Fibroblast of mammary gland (primary cell): ENCODE data around the gene MED16.

Experiments used
- DNase-seq: peaks from one replicate; pipeline ENCODE4 v3.0.0-alpha.2; 2010; ENCODE audit warnings: low read depth
- H3K4me3 ChIP-seq: 2 replicates; pipeline ENCODE4 v1.5.1; 2011; ENCODE audit warnings: low read depth, mild to moderate bottlenecking, low read length, moderate library complexity; ENCODE audit not compliant: control insufficient read depth
- TF ChIP-seq, protein P1 (sequence below): conservative IDR thresholded peaks from 2 replicates; pipeline ENCODE4 v1.5.1; 2011; ENCODE audit warnings: low read depth, low read length, inconsistent platforms; ENCODE audit not compliant: control insufficient read depth, insufficient read depth

Gene MED16

DNA sequence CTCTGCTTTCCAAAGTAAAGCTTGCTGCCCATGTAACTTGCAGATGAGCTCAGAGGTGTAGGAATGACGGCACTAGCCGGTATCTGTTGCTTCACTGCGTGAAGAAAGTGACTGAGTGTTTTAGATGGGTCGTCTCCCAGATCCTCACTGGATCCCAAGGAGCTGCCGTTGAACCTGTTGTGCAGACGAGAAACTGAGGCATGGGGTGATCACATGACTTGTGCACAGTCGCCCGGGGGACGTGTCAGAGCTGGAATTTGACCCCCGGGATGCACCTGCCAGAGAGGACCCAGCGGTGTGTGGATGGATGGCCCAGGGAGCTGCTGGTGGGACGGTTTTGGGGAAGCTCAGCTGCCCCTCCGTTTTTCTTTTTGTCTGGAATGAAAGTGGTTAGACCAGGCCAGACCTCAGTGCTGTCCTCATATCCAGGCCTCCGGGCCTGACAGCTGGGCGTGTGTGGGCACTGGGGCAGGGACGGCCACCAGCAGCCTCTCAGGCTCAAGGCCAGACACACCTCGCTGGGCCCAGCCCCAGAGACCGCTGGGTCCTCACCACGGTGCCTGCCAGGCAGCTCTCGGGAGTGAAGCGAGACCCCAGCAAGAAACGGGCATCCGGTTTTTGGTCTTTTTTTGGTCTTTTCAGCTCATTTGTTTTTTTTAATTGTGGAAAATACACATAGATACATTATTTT is 45.4 kb upstream of the MED16 start:
- TF ChIP-seq, protein P1, sequence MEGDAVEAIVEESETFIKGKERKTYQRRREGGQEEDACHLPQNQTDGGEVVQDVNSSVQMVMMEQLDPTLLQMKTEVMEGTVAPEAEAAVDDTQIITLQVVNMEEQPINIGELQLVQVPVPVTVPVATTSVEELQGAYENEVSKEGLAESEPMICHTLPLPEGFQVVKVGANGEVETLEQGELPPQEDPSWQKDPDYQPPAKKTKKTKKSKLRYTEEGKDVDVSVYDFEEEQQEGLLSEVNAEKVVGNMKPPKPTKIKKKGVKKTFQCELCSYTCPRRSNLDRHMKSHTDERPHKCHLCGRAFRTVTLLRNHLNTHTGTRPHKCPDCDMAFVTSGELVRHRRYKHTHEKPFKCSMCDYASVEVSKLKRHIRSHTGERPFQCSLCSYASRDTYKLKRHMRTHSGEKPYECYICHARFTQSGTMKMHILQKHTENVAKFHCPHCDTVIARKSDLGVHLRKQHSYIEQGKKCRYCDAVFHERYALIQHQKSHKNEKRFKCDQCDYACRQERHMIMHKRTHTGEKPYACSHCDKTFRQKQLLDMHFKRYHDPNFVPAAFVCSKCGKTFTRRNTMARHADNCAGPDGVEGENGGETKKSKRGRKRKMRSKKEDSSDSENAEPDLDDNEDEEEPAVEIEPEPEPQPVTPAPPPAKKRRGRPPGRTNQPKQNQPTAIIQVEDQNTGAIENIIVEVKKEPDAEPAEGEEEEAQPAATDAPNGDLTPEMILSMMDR, result no peak
- no peak overlapping the region for H3K4me3 ChIP-seq
- DNase-seq, result no peak

DNA sequence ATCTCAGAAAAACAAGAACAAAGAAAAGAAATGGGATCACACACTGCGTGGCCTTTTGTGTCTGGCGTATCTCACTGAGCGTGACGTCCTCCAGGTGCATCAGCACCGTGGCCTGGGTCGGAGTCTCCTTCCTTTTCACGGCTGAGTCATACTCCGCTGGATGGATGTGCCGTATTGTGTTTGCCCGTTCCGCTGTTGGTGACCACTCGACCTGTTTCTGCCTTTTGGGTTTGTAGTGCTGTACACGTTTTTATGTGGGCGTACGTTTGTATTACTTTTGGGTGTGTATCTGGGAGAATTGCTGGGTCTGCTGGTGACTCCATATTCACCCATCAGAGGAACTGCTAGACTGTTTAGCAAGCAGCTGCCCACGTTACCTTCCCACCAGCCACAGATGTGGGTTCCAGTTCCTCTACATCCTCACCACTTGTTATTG is 44.3 kb upstream of the MED16 start:
- no peak for DNase-seq
- H3K4me3 ChIP-seq, result no peak overlapping the region
- TF ChIP-seq, protein P1, result no peak

DNA sequence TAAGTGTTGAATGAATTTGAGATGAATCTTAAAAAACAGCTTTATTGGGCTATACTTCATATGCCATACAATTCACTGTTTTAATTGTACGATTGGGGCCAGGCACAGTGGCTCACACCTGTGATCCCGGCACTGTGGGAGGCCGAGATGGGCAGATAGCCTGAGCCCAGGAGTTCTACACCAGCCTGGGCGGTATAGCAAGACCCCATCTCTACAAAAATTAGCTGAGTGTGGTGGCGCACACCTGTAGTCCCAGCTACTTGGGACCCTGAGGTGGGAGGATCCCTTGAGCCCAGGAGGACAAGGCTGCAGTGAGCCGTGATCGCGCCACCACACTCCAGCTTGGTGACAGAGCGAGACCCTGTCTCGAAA is 43.2 kb upstream of the MED16 start:
- no peak for DNase-seq
- TF ChIP-seq, protein P1, result no peak
- no peak overlapping the region for H3K4me3 ChIP-seq

DNA sequence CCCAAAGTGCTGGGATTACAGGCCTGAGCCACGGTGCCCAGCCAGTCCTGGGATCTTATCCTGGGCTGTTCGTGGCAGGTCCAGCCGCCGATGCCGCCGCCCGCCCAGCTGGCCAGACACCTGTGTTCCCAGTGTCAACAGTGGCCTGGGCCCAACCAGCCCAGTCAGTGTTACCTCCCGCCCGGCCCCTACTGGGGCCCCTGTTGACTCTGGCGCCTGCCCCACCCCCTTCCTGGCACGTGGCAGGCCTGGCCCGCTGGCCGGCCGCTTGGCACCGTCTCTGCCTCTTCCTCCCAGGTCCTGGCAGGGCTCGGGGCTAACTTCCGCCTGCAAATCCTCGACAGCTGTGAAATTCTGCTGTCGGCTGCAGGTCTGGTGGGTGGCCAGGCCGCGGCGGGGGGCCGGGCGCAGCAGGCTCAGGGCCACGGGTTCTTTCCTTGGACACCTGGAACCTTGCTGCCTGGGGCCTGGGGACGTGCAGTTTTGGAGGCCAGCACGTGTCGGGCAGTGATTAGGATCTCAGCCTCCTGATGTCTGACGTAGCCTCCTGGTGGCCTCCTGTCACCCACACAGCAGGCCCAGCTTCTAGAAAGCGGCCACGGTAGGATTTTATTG is 42.0 kb upstream of the MED16 start:
- H3K4me3 ChIP-seq, result no peak overlapping the region
- peak; percentile 48 for DNase-seq
- TF ChIP-seq, protein P1, result no peak

DNA sequence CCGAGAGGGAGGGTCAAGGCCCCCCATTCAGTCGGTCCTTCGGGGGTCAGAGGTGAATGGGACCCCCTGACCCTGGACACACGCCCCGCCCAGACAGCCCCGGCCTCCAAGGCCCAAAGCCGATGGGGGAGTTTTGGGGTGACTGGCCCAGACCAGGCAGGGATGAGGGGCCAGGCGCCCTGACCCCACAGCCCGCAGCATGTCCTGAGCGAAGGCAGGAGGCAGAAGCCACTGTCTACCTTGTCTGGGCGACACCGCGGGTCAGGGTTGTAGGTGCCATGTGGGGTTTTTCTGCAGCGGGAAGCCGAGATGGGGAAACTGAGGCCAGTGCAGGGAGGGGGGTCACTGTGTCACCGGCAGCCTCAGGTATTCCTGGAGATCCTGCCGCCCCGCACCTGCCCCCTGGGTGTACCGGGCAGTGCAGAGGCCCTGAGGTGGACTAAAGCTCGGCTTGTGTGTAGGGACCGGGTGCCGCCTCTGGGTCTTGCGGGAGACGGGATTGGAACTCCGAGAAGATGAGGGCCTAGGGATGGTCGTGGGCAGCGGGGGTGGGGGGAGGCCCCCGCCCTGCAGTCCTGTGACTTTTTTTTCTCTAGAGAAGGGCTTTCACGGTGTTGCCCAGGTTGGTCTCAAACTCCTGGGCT is 41.3 kb upstream of the MED16 start:
- no peak for DNase-seq
- no peak overlapping the region for H3K4me3 ChIP-seq
- TF ChIP-seq, protein P1, result no peak

DNA sequence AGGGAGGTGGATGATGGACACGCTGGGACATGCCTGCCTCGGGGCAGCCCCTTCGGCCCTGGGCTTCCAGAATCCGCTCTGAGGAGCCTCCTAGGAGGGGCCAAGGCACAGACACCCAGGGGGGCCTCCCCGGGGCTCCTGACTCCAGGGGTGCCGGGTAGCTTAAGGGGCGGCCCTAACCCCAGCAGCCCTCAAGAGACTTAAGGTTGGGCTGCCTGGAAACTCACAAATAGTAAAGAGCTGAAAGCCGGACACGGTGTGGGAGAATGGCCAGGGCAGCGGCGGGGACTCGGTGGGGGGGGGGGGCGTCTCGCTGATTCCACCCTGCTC is 40.5 kb upstream of the MED16 start:
- TF ChIP-seq, protein P1, result no peak
- H3K4me3 ChIP-seq, result peak overlapping the region; percentile 16
- DNase-seq, result no peak
